OCI-LY7 (cell line): Measurements from ENCODE around the gene LMO4. TPM values are rescaled to one million over a fixed set of nuclear protein-coding genes. Genes with fewer than 3 reads are reported as not detected.

Experiments used
- BruUV-seq: library from RNA; stranded (reverse); fragments of 400-500 nt; replicated peaks from 2 replicates; lab custom pipeline; 2021; lab: Mats Ljungman, UMichigan
- CTCF ChIA-PET: fragments of 300-600 bp; sonication (Branson Sonifier 250); formaldehyde crosslinking; loops from one replicate; lab custom pipeline; 2022; ENCODE audit warnings: antibody characterized with exemption; ENCODE audit not compliant: unreplicated experiment; lab: Charles Lee
- POLR2A ChIA-PET: fragments of 300-600 bp; sonication (Branson Sonifier 250); formaldehyde crosslinking; loops from one replicate; lab custom pipeline; 2022; ENCODE audit warnings: antibody characterized with exemption; lab: Charles Lee
- DNase-seq: peaks from one replicate; pipeline ENCODE4 v3.0.0-alpha.2; 2015; ENCODE audit warnings: low spot score
- H2AFZ ChIP-seq: fragments of 200-600 bp; sonication (generic), shearing (Covaris generic); 2 replicates; pipeline ENCODE4 v1.6.1; 2014; ENCODE audit warnings: mild to moderate bottlenecking, antibody characterized with exemption, low read length, moderate library complexity
- H3K27ac ChIP-seq: fragments of 200-600 bp; sonication (generic); 2 replicates; pipeline ENCODE4 v1.5.1; 2014; ENCODE audit warnings: mixed run types, low read depth, mild to moderate bottlenecking, moderate library complexity, low read length, inconsistent platforms; ENCODE audit not compliant: poor library complexity, severe bottlenecking
- H3K36me3 ChIP-seq: fragments of 200-600 bp; sonication (generic); 2 replicates; pipeline ENCODE4 v1.6.1; 2014; ENCODE audit warnings: mild to moderate bottlenecking, antibody characterized with exemption, low read length, moderate library complexity, mixed read lengths; ENCODE audit not compliant: insufficient read depth
- H3K4me1 ChIP-seq: fragments of 200-600 bp; sonication (generic); 2 replicates; pipeline ENCODE4 v1.5.1; 2014; ENCODE audit warnings: mild to moderate bottlenecking, low read length; ENCODE audit not compliant: insufficient read depth, poor library complexity, severe bottlenecking
- H3K4me2 ChIP-seq: fragments of 200-600 bp; sonication (generic); 2 replicates; pipeline ENCODE4 v1.6.1; 2014; ENCODE audit warnings: mild to moderate bottlenecking, low read length
- H3K4me3 ChIP-seq: fragments of 200-600 bp; sonication (generic); 2 replicates; pipeline ENCODE4 v1.5.1; 2014; ENCODE audit warnings: mild to moderate bottlenecking, low read depth, low read length; ENCODE audit not compliant: poor library complexity, severe bottlenecking
- H3K79me2 ChIP-seq: fragments of 200-600 bp; sonication (generic); 2 replicates; pipeline ENCODE4 v1.6.1; 2016; ENCODE audit warnings: low read depth, mild to moderate bottlenecking, low read length, moderate library complexity, mixed read lengths; ENCODE audit not compliant: insufficient read depth
- H3K9me2 ChIP-seq: fragments of 200-600 bp; sonication (generic); 2 replicates; pipeline ENCODE4 v1.6.1; 2016; ENCODE audit warnings: mild to moderate bottlenecking, low read length, mixed read lengths; ENCODE audit not compliant: insufficient read depth
- H3K9me3 ChIP-seq: fragments of 200-600 bp; sonication (generic); 2 replicates; pipeline ENCODE4 v1.6.1; 2014; ENCODE audit warnings: mild to moderate bottlenecking, mixed run types, low read length, mixed read lengths
- H4K20me1 ChIP-seq: fragments of 200-600 bp; sonication (generic); 2 replicates; pipeline ENCODE4 v1.6.1; 2014; ENCODE audit warnings: mild to moderate bottlenecking, antibody characterized with exemption, low read length, moderate library complexity, mixed read lengths; ENCODE audit not compliant: insufficient read depth
- CTCF ChIP-seq: fragments of 200-600 bp; sonication (generic); conservative IDR thresholded peaks from 2 replicates; pipeline ENCODE4 v1.5.1; 2014; ENCODE audit warnings: mild to moderate bottlenecking, antibody characterized with exemption, low read length, moderate library complexity, mixed read lengths
- EZH2phosphoT487 ChIP-seq: fragments of 200-600 bp; sonication (generic); IDR thresholded peaks from 2 replicates; pipeline ENCODE4 v1.6.1; 2018; ENCODE audit warnings: low read depth, borderline replicate concordance, mild to moderate bottlenecking, mixed run types, antibody characterized with exemption, low read length, moderate library complexity, mixed read lengths
- intact Hi-C: fragments of 100-400 bp; cut with micrococcal nuclease; formaldehyde crosslinking; loops from one replicate; pipeline ENCODE4 v1.10.0; 2022; ENCODE audit not compliant: unreplicated experiment
- total RNA-seq, 2 experiments: library from RNA; depleted of rRNA in 1 of 2; stranded (reverse); fragments of >200 nt in 1 of 2; shearing (Covaris generic) in 1 of 2; gene quantifications; 2 replicates each; pipeline ENCODE4 v1.2.3, GENCODE V29; 2014 to 2022

Gene LMO4
- total RNA-seq, 2 experiments from 2014 or later: 19.9 to 35.8 TPM

GRCh38 chr1:87336623-87337067 lies 8.0 kb downstream of the LMO4 start:
- TF ChIP-seq EZH2phosphoT487: no peak
- TF ChIP-seq CTCF: no peak
- intact Hi-C loops: loop anchor here (10.0 kb wide), 1 partner anchor 1548 kb away; no protein-coding TSS in a partner anchor
- BruUV-seq: no TSS peak
- Histone ChIP-seq H3K79me2 (no peaks in the 10 kb centered on the region), H3K27ac (no peak overlapping the region), H3K4me2 (peak overlapping the region; percentile 85; the same call in 1 of the 2 replicates), H3K4me3 (no peak overlapping the region), H2AFZ (no peak overlapping the region), H3K36me3 (peaks cover 23% of the 10 kb centered on the region), H3K9me3 (no peaks in the 10 kb centered on the region), H4K20me1 (peaks cover 11% of the 10 kb centered on the region; the same call in 1 of the 2 replicates), H3K4me1 (peaks cover 27% of the 10 kb centered on the region), H3K9me2 (no peaks in the 10 kb centered on the region)
- DNase-seq: no peak
- ChIA-PET CTCF (no interaction called here), POLR2A (interaction anchor here (0.9 to 2.1 kb wide), 6 partner anchors 9 to 66 kb away, joined by 3 to 15 read pairs (median 4); no protein-coding TSS in a partner anchor)

- no peaks in the 10 kb centered on the region for H3K9me3 ChIP-seq
- no peak overlapping the region for H3K27ac ChIP-seq
- ChIA-PET POLR2A (interaction anchor here (1.3 kb wide), 1 partner anchor 10 kb away, joined by 3 read pairs; no protein-coding TSS in a partner anchor), CTCF (no interaction called here)
- H3K9me2 ChIP-seq: no peaks in the 10 kb centered on the region
- no peak overlapping the region for H2AFZ ChIP-seq
- H3K4me1 ChIP-seq: peaks cover 22% of the 10 kb centered on the region
- H3K36me3 ChIP-seq: peaks cover 23% of the 10 kb centered on the region
- H3K4me3 ChIP-seq: no peak overlapping the region
- H3K4me2 ChIP-seq: no peak overlapping the region
- intact Hi-C loops: loop anchor here (10.0 kb wide), 1 partner anchor 1547 kb away; no protein-coding TSS in a partner anchor
- TF ChIP-seq EZH2phosphoT487 (no peak), CTCF (no peak)
- H3K79me2 ChIP-seq: no peaks in the 10 kb centered on the region
- BruUV-seq: no TSS peak
- H4K20me1 ChIP-seq: peaks cover 3% of the 10 kb centered on the region; the same call in 1 of the 2 replicates
- no peak for DNase-seq
Observed at GRCh38 chr1:87337606-87338005, 8.9 kb downstream of the LMO4 start.

- POLR2A ChIA-PET: no interaction called here
Observed at GRCh38 chr1:87338566-87338965, 9.9 kb downstream of the LMO4 start.

More at GRCh38 chr1:87338566-87338965, 9.9 kb downstream of the LMO4 start:
- Histone ChIP-seq H3K4me3 (no peak overlapping the region), H3K9me3 (no peaks in the 10 kb centered on the region), H2AFZ (no peak overlapping the region), H3K27ac (no peak overlapping the region), H3K4me1 (peaks cover 22% of the 10 kb centered on the region), H3K36me3 (peaks cover 17% of the 10 kb centered on the region; the same call in 1 of the 2 replicates), H3K79me2 (no peaks in the 10 kb centered on the region), H3K4me2 (no peak overlapping the region), H4K20me1 (no peaks in the 10 kb centered on the region), H3K9me2 (no peaks in the 10 kb centered on the region)
- no peak for TF ChIP-seq CTCF
- TF ChIP-seq EZH2phosphoT487: no peak
- BruUV-seq: no TSS peak
- DNase-seq: no peak
- CTCF ChIA-PET: no interaction called here
- intact Hi-C loops: loop anchor here (10.0 kb wide), 1 partner anchor 1546 kb away; no protein-coding TSS in a partner anchor
